Measurements from ENCODE around the gene VMP1. TPM values are rescaled to one million over a fixed set of nuclear protein-coding genes. Genes with fewer than 3 reads are reported as not detected.

The VMP1 gene
- total RNA-seq, 1 experiment from 2014 or later = 107 TPM

DNA sequence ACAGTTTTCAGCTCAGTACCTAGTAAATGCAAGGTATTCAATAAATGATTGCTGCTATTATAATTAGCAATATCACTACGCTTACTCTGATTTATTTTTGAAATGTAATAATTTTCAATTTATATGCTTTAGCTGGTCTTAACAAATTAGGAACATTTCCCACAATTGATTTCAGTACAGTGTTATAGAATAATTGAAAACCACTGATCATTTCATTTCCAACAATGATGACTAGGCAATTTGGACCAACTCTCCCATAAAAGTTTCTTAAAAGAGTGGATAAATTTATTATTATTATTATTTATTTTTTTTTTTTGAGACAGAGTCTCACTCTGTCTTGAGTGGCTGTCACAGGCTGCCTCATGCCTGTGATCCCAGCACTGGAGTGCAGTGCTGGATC lies 41.1 kb downstream of the VMP1 start:
- Histone ChIP-seq H3K9me3 (ENCODE audit: low read depth, low read length, poor library complexity, severe bottlenecking) (no peaks in the 10 kb centered on the region), H3K36me3 (ENCODE audit: insufficient read depth, low read length, poor library complexity, severe bottlenecking) (no peaks in the 10 kb centered on the region), H3K4me1 (ENCODE audit: insufficient read depth, low read length, poor library complexity, severe bottlenecking) (peaks cover 8% of the 10 kb centered on the region), H3K27ac (ENCODE audit: low read depth, low read length, poor library complexity, severe bottlenecking) (no peak overlapping the region), H3K27me3 (replicated peaks; ENCODE audit: insufficient read depth, low read depth, low read length, poor library complexity) (no peaks in the 10 kb centered on the region), H3K4me3 (ENCODE audit: low read depth, low read length, poor library complexity, severe bottlenecking) (no peak overlapping the region)
- TF ChIP-seq CTCF (conservative IDR thresholded peaks at IDR 0.05; ENCODE audit: low read depth, low read length) = no peak
- no peak for TF ChIP-seq EZH2 (IDR thresholded peaks at IDR 0.05; ENCODE audit: borderline replicate concordance, low read depth, low read length, poor library complexity, severe bottlenecking)
- DNase-seq (ENCODE audit: low spot score) = no peak
- intact Hi-C loops (cut with micrococcal nuclease; ENCODE audit: unreplicated experiment) = loop anchor here (10.0 kb wide), 1 partner anchor 286 kb away; no protein-coding TSS in a partner anchor
- ChIA-PET CTCF (interaction anchor here (0.6 kb wide), 1 partner anchor 1431 kb away, joined by 3 read pairs; no protein-coding TSS in a partner anchor), POLR2A (ENCODE audit: low non-redundant PET) (no interaction called here)
- no TSS peak for BruUV-seq (replicated peaks)

GRCh38 chr17:59751955-59752413 lies 44.5 kb downstream of the VMP1 start:
- no TSS peak for BruUV-seq (replicated peaks)
- no peak for DNase-seq (ENCODE audit: low spot score)
- ChIA-PET CTCF (interaction anchor here (0.6 to 2.9 kb wide), 3 partner anchors 69 to 188 kb away, joined by 6 to 24 read pairs (median 13); no protein-coding TSS in a partner anchor), POLR2A (ENCODE audit: low non-redundant PET) (interaction anchor here (0.5 to 0.7 kb wide), 4 partner anchors 86 to 107 kb away, joined by 4 to 15 read pairs (median 6); no protein-coding TSS in a partner anchor)
- Histone ChIP-seq H3K9me3 (ENCODE audit: low read depth, low read length, poor library complexity, severe bottlenecking) (no peaks in the 10 kb centered on the region), H3K36me3 (ENCODE audit: insufficient read depth, low read length, poor library complexity, severe bottlenecking) (no peaks in the 10 kb centered on the region), H3K27me3 (replicated peaks; ENCODE audit: insufficient read depth, low read depth, low read length, poor library complexity) (no peaks in the 10 kb centered on the region), H3K4me1 (ENCODE audit: insufficient read depth, low read length, poor library complexity, severe bottlenecking) (peaks cover 26% of the 10 kb centered on the region), H3K4me3 (ENCODE audit: low read depth, low read length, poor library complexity, severe bottlenecking) (no peak overlapping the region), H3K27ac (ENCODE audit: low read depth, low read length, poor library complexity, severe bottlenecking) (no peak overlapping the region)
- intact Hi-C loops (cut with micrococcal nuclease; ENCODE audit: unreplicated experiment) = loop anchor here (2.0 kb wide), 1 partner anchor 107 kb away; no protein-coding TSS in a partner anchor
- TF ChIP-seq CTCF (conservative IDR thresholded peaks at IDR 0.05; ENCODE audit: low read depth, low read length) (no peak), EZH2 (IDR thresholded peaks at IDR 0.05; ENCODE audit: borderline replicate concordance, low read depth, low read length, poor library complexity, severe bottlenecking) (no peak)

DNA sequence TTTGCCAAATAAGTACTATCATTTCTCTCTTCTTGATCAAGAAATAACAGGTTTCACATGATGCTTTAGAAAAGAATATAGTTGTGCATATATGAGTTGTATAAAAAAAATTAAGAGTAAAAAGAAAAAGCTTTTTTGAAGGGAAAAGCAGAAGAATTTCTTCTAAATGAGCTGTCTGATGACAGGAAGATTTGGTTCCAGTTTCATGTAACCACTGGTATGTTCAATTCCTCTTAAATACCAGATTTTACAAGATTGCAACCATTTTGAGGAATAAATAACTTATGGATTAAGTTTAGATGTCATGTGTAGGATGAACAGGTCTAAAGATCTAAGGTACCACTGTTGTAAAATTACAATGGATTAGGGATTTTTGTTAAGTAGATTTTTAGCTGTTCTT lies 45.0 kb downstream of the VMP1 start:
- Histone ChIP-seq H3K27ac (ENCODE audit: low read depth, low read length, poor library complexity, severe bottlenecking) (no peak overlapping the region), H3K36me3 (ENCODE audit: insufficient read depth, low read length, poor library complexity, severe bottlenecking) (no peaks in the 10 kb centered on the region), H3K4me1 (ENCODE audit: insufficient read depth, low read length, poor library complexity, severe bottlenecking) (peaks cover 26% of the 10 kb centered on the region), H3K4me3 (ENCODE audit: low read depth, low read length, poor library complexity, severe bottlenecking) (no peak overlapping the region), H3K27me3 (replicated peaks; ENCODE audit: insufficient read depth, low read depth, low read length, poor library complexity) (no peaks in the 10 kb centered on the region), H3K9me3 (ENCODE audit: low read depth, low read length, poor library complexity, severe bottlenecking) (no peaks in the 10 kb centered on the region)
- no TSS peak for BruUV-seq (replicated peaks)
- TF ChIP-seq EZH2 (IDR thresholded peaks at IDR 0.05; ENCODE audit: borderline replicate concordance, low read depth, low read length, poor library complexity, severe bottlenecking) (no peak), CTCF (conservative IDR thresholded peaks at IDR 0.05; ENCODE audit: low read depth, low read length) (no peak)
- DNase-seq (ENCODE audit: low spot score) = no peak
- intact Hi-C loops (cut with micrococcal nuclease; ENCODE audit: unreplicated experiment) = loop anchor here (2.0 kb wide), 1 partner anchor 106 kb away; no protein-coding TSS in a partner anchor
- ChIA-PET POLR2A (ENCODE audit: low non-redundant PET) (interaction anchor here (0.6 to 0.7 kb wide), 2 partner anchors 95 to 107 kb away, joined by 4 to 6 read pairs; no protein-coding TSS in a partner anchor), CTCF (interaction anchor here (0.6 to 2.9 kb wide), 3 partner anchors 69 to 187 kb away, joined by 6 to 24 read pairs (median 13); no protein-coding TSS in a partner anchor)

Measured in A673 (cell line).